COLO668 (cell line): ENCODE measurements around the gene FUS.
"Not testable (repeated sequence)": the region's sequence is repeated elsewhere in the genome, so short reads cannot be mapped to it uniquely, and the experiment has no call there.

Experiments
- DNase-seq: peaks from one replicate; lab custom pipeline; 2025; ENCODE audit not compliant: unreplicated experiment; lab: John Stamatoyannopoulos, UW

FUS gene

GRCh38 chr16:31184888-31185287 lies 4.9 kb downstream of the FUS start:
- no peak for DNase-seq

- DNase-seq: no peak
Measured at GRCh38 chr16:31185339-31185738, 5.4 kb downstream of the FUS start.

- no peak for DNase-seq
Measured at GRCh38 chr16:31186176-31186575, 6.2 kb downstream of the FUS start.

GRCh38 chr16:31186930-31187807 lies 7.2 kb downstream of the FUS start:
- DNase-seq: no peak

- no peak for DNase-seq
Measured at GRCh38 chr16:31187808-31188189, 7.9 kb downstream of the FUS start.

- DNase-seq: no peak
Measured at GRCh38 chr16:31188450-31189411, 8.8 kb downstream of the FUS start.

- no peak for DNase-seq
Measured at GRCh38 chr16:31189412-31189778, 9.5 kb downstream of the FUS start.

- no peak for DNase-seq
Measured at GRCh38 chr16:31190061-31190460, 10.1 kb downstream of the FUS start.

- no peak for DNase-seq
Measured at GRCh38 chr16:31190818-31191444, 11.0 kb downstream of the FUS start.

- DNase-seq: no peak
Measured at GRCh38 chr16:31191697-31192428, 11.9 kb downstream of the FUS start.

- no peak for DNase-seq
Measured at GRCh38 chr16:31192856-31193642, 13.1 kb downstream of the FUS start.

GRCh38 chr16:31193874-31194273 lies 13.9 kb downstream of the FUS start:
- no peak for DNase-seq

- DNase-seq: no peak
Measured at GRCh38 chr16:31194898-31195297, 15.0 kb downstream of the FUS start.

- not testable (repeated sequence) for DNase-seq
Measured at GRCh38 chr16:31195861-31196260, 15.9 kb downstream of the FUS start.

- DNase-seq: no peak
Measured at GRCh38 chr16:31196324-31197088, 16.6 kb downstream of the FUS start.

- DNase-seq: no peak
Measured at GRCh38 chr16:31198207-31198882, 18.4 kb downstream of the FUS start.

GRCh38 chr16:31199430-31200041 lies 19.6 kb downstream of the FUS start:
- no peak for DNase-seq

- DNase-seq: not testable (repeated sequence)
Measured at GRCh38 chr16:31200111-31200510, 20.2 kb downstream of the FUS start.
